ENCODE data around the gene FOXF1.

The FOXF1 gene

DNA sequence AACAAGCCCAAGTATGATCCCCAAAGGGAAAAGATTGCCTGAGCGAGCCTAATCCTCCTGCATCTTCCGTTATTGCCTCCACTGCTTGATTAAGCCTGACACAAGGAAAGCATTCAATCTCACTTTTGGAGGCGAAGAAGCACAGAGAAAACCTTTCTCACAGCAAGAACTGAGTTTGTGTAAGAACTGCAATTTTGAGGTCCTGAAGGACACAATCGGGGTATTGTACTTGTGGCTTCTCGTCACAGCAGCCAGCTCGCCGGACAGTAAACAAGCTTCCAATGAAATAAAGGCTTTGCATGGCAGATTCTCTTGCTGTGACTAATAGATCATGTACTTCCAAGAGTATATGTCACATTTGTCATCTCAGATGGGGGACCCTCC is 18.7 kb upstream of the FOXF1 start:
- H3K9ac ChIP-seq = no peak overlapping the region
- H3K4me2 ChIP-seq (ENCODE audit: low read length) = no peak overlapping the region
- no peaks in the 10 kb centered on the region for H3K79me2 ChIP-seq
- TF ChIP-seq, protein P1, sequence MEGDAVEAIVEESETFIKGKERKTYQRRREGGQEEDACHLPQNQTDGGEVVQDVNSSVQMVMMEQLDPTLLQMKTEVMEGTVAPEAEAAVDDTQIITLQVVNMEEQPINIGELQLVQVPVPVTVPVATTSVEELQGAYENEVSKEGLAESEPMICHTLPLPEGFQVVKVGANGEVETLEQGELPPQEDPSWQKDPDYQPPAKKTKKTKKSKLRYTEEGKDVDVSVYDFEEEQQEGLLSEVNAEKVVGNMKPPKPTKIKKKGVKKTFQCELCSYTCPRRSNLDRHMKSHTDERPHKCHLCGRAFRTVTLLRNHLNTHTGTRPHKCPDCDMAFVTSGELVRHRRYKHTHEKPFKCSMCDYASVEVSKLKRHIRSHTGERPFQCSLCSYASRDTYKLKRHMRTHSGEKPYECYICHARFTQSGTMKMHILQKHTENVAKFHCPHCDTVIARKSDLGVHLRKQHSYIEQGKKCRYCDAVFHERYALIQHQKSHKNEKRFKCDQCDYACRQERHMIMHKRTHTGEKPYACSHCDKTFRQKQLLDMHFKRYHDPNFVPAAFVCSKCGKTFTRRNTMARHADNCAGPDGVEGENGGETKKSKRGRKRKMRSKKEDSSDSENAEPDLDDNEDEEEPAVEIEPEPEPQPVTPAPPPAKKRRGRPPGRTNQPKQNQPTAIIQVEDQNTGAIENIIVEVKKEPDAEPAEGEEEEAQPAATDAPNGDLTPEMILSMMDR (IDR thresholded peaks at IDR 0.05) = no peak
- no peak overlapping the region for H3K27ac ChIP-seq
- H3K27me3 ChIP-seq (ENCODE audit: control insufficient read depth, insufficient read depth, low read length) = peaks cover 5% of the 10 kb centered on the region
- no peaks in the 10 kb centered on the region for H3K4me1 ChIP-seq
- no peaks in the 10 kb centered on the region for H3K36me3 ChIP-seq (ENCODE audit: control insufficient read depth, insufficient read depth, low read length)
- H2AFZ ChIP-seq = no peak overlapping the region
- no peaks in the 10 kb centered on the region for H3K9me3 ChIP-seq (ENCODE audit: control insufficient read depth, low read length)
- no peak overlapping the region for H3K4me3 ChIP-seq (ENCODE audit: low read depth, low read length)

DNA sequence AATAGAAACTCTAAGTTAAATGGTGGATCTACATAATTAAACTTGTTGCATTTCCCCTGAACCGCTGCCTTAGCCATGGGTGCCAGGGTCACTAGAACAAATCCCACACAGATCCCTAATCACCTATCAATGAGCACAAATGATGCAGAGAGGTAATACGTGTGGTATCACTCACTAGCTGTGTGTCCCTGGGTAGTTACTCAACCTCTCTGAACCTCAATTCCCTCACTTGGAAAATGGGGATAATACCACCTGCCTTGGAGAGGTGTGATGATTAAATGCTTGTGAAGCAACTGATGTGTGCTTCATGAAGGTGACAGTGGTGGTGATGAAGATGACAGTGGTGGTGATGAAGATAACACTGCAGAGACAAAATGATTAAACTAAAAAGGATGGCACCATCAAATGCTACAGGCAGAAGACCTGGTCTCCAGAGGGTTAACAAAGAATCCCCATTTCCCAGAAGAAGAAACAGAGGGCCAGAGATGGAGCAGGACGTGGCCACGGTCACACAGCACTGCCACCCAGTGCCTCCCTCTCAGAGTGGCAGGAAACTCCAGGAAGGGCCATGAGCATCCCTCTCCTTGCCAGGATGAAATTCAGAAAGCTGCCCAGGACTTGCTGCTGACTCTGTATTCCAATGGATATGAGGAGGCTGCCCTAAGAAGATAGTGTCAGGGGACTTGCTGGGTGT is 17.9 kb upstream of the FOXF1 start:
- Histone ChIP-seq H3K9me3 (ENCODE audit: control insufficient read depth, low read length) (no peaks in the 10 kb centered on the region), H3K36me3 (ENCODE audit: control insufficient read depth, insufficient read depth, low read length) (no peaks in the 10 kb centered on the region), H3K79me2 (no peaks in the 10 kb centered on the region), H3K27me3 (ENCODE audit: control insufficient read depth, insufficient read depth, low read length) (peaks cover 5% of the 10 kb centered on the region), H3K4me1 (no peaks in the 10 kb centered on the region), H3K4me3 (ENCODE audit: low read depth, low read length) (no peak overlapping the region), H3K4me2 (ENCODE audit: low read length) (no peak overlapping the region), H3K27ac (no peak overlapping the region), H3K9ac (no peak overlapping the region), H2AFZ (no peak overlapping the region)
- TF ChIP-seq, protein P1 (IDR thresholded peaks at IDR 0.05) = no peak

DNA sequence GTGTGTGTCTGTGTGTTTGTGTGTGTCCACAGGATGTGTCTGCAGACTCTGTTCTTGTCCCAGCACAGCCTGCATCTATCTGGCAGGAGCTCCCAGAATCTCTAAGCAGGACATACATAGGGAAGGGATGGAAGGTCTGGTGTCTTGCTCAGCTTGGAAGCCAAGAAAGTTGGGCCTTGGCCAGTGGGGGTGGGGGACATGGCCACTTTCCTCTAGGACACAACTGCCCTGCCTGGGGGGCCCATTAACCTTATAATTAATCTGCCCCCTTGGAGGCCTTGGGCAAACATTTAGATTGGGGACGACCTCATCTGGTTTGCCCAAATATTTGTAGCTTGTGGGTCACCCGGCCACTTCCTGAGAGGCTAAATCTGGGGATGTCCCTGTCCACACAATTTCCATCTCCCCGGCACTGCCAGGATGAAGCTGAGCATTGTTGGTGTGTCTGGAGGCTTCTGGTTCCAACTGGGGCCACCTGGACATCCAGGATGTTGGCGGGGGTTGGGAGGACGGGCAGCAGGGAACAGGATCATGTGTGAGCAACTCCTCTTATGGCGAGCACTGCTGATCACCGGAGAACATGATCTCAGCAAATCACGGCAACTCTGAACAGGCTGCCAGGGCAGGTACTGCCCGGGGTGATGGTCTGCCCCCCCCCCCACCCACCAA is 17.2 kb upstream of the FOXF1 start:
- Histone ChIP-seq H3K36me3 (ENCODE audit: control insufficient read depth, insufficient read depth, low read length) (no peaks in the 10 kb centered on the region), H3K9me3 (ENCODE audit: control insufficient read depth, low read length) (no peaks in the 10 kb centered on the region), H3K4me1 (no peaks in the 10 kb centered on the region), H3K9ac (no peak overlapping the region), H3K27me3 (ENCODE audit: control insufficient read depth, insufficient read depth, low read length) (peaks cover 5% of the 10 kb centered on the region), H3K4me3 (ENCODE audit: low read depth, low read length) (no peak overlapping the region), H3K79me2 (no peaks in the 10 kb centered on the region), H3K27ac (no peak overlapping the region), H3K4me2 (ENCODE audit: low read length) (no peak overlapping the region), H2AFZ (no peak overlapping the region)
- TF ChIP-seq, protein P1 (IDR thresholded peaks at IDR 0.05) = no peak

DNA sequence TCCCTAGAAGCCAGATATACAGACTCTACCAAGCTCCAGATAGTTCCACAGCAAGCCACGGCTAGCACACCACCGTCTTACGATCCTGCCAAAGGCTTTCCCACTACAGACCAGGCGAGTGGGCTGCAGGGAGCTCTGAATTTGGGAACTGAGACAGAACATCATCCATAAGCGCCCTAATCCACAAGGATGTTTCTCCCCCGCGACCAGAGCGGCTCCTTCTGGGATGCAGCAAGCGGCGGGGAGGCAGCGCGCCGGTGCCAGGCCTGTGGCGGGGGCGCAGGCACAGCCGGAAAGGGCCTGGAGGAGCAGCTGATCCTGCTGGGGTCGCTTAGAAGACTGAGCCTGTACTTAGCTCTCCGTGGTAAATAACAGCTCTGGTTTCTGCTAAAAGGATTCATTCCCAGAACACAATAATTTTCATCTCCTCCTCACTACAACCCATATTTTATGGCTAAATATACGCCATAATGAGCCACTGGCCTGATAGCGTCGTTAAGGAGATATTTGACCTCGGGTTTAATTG is 16.2 kb upstream of the FOXF1 start:
- no peaks in the 10 kb centered on the region for H3K4me1 ChIP-seq
- H2AFZ ChIP-seq = no peak overlapping the region
- H3K9me3 ChIP-seq (ENCODE audit: control insufficient read depth, low read length) = no peaks in the 10 kb centered on the region
- no peak overlapping the region for H3K9ac ChIP-seq
- no peak overlapping the region for H3K4me2 ChIP-seq (ENCODE audit: low read length)
- no peaks in the 10 kb centered on the region for H3K36me3 ChIP-seq (ENCODE audit: control insufficient read depth, insufficient read depth, low read length)
- peaks cover 5% of the 10 kb centered on the region for H3K27me3 ChIP-seq (ENCODE audit: control insufficient read depth, insufficient read depth, low read length)
- no peak overlapping the region for H3K4me3 ChIP-seq (ENCODE audit: low read depth, low read length)
- H3K27ac ChIP-seq = no peak overlapping the region
- no peaks in the 10 kb centered on the region for H3K79me2 ChIP-seq
- TF ChIP-seq, protein P1 (IDR thresholded peaks at IDR 0.05) = no peak

Measured in parathyroid adenoma (tissue), 2 donors.